Bronchial smooth muscle cell (primary cell): ENCODE measurements around the gene CD38. TPM values are rescaled to one million over a fixed set of nuclear protein-coding genes. Genes with fewer than 3 reads are reported as not detected.

Source experiments
- total RNA-seq: library from RNA; depleted of rRNA; stranded (reverse); fragments of >200 nt; gene quantifications from 2 replicates; pipeline ENCODE4 v1.2.1, GENCODE V29; 2014

CD38 gene
- under 0.01 TPM in 1 of 2 replicates, not detected in the other for total RNA-seq

DNA sequence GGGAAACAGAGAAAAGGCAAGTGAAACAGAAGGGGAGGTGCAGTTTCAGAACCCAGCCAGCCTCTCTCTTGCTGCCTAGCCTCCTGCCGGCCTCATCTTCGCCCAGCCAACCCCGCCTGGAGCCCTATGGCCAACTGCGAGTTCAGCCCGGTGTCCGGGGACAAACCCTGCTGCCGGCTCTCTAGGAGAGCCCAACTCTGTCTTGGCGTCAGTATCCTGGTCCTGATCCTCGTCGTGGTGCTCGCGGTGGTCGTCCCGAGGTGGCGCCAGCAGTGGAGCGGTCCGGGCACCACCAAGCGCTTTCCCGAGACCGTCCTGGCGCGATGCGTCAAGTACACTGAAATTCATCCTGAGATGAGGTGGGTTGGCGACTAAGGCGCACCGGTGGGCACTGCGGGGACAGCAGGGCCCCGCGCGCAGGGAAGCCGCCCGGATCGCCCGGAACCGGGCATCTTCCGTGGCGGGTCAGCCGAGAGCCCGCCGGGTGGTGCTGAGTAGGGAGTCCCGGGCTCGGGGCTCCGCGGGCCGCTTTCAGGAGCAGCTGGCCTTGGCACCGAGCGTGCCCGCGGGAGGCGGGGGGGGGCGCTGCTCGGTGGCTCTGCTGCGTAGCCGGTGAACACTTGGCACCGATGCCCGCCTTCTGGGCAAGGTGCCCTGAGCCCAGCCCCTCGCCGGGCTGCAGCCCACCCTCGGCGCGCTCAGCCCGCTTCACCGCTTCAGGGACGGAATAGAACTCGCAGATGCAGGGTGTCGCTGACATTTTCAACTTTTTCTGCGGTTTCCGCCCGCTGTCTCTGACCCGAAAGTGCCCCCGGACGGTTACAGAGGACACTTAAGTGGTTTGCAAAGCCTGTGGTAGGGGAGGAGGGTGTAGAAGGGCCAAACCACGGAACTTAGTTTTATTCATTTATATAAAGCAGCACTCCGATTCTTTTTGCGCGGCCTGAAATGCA lies at the start of gene CD38:
Gene CD38 (plus strand): TSS at position 40 of the 953 bp plus-strand sequence. CDS start 87 bp downstream, at position 127.

Other genes with a start within 250 kb of the CD38 start
- 86.1 and 100 TPM in 2 replicates for gene FBXL5, start 123.0 kb upstream of the CD38 start, total RNA-seq
- gene FAM200B, start 96.5 kb upstream of the CD38 start, total RNA-seq, result 14.7 and 20.3 TPM in 2 replicates
- 8.7 and 12.1 TPM in 2 replicates for gene BST1, start 75.3 kb upstream of the CD38 start, total RNA-seq
- not detected in 2 replicates for gene FGFBP1, start 160.4 kb downstream of the CD38 start, total RNA-seq
- not detected in 2 replicates for gene FGFBP2, start 184.8 kb downstream of the CD38 start, total RNA-seq